CD8-positive, alpha-beta memory T cell (primary cell): ENCODE results near the gene CREB5. TPM values are rescaled to one million over a fixed set of nuclear protein-coding genes. Genes with fewer than 3 reads are reported as not detected.

Experiments
- CTCF ChIA-PET: fragments of 350-600 bp; sonication (Branson Sonifier 250); formaldehyde crosslinking; loops from one replicate; lab custom pipeline; 2021; ENCODE audit warnings: antibody characterized with exemption; lab: Charles Lee
- POLR2A ChIA-PET: fragments of 350-600 bp; sonication (Branson Sonifier 250); formaldehyde crosslinking; loops from one replicate; lab custom pipeline; 2021; ENCODE audit warnings: antibody characterized with exemption; lab: Charles Lee
- DNase-seq, 5 donors: peaks; one replicate each; pipeline versions ENCODE4 v3.0.0 to v3.0.0-alpha.2; 2020 to 2022; ENCODE audit warnings: mixed read lengths in 1 of 5
- H3K27ac ChIP-seq: one replicate; pipeline ENCODE4 v1.7.0; 2013; ENCODE audit warnings: low read depth, mild to moderate bottlenecking, low read length, moderate library complexity
- H3K27me3 ChIP-seq: 2 replicates; pipeline ENCODE4 v1.7.0; 2013; ENCODE audit warnings: low read length, mild to moderate bottlenecking; ENCODE audit not compliant: insufficient read depth, poor library complexity, severe bottlenecking
- H3K36me3 ChIP-seq: 2 replicates; pipeline ENCODE4 v1.7.0; 2013; ENCODE audit warnings: mild to moderate bottlenecking, low read length, moderate library complexity; ENCODE audit not compliant: insufficient read depth
- H3K4me1 ChIP-seq: 2 replicates; pipeline ENCODE4 v1.7.0; 2013; ENCODE audit warnings: mild to moderate bottlenecking, low read length, moderate library complexity; ENCODE audit not compliant: insufficient read depth
- H3K4me3 ChIP-seq: 2 replicates; pipeline ENCODE4 v1.7.0; 2013; ENCODE audit warnings: mild to moderate bottlenecking, low read length
- H3K9me3 ChIP-seq: 2 replicates; pipeline ENCODE4 v1.7.0; 2013; ENCODE audit warnings: mild to moderate bottlenecking, low read length
- H3K27ac Mint-ChIP-seq, 8 donors: one replicate each; pipeline ENCODE4 v1.8.0; 2020 to 2021; ENCODE audit warnings: mixed read lengths in 8 of 8, mild to moderate bottlenecking in 6 of 8, inconsistent platforms in 3 of 8, moderate library complexity in 3 of 8
- H3K27me3 Mint-ChIP-seq, 2 donors: one replicate each; pipeline ENCODE4 v1.8.0; 2020 to 2021; ENCODE audit warnings: mixed read lengths in 2 of 2, mild to moderate bottlenecking in 1 of 2, moderate library complexity in 1 of 2
- H3K36me3 Mint-ChIP-seq, 3 donors: one replicate each; pipeline ENCODE4 v1.8.0; 2020 to 2021; ENCODE audit warnings: mixed read lengths in 3 of 3, inconsistent platforms in 1 of 3, mild to moderate bottlenecking in 1 of 3
- H3K4me1 Mint-ChIP-seq, 3 donors: one replicate each; pipeline ENCODE4 v1.8.0; 2020 to 2021; ENCODE audit warnings: mixed read lengths in 3 of 3, inconsistent platforms in 1 of 3, mild to moderate bottlenecking in 1 of 3
- H3K4me3 Mint-ChIP-seq, 7 donors: one replicate each; pipeline ENCODE4 v1.8.0; 2020 to 2021; ENCODE audit warnings: mixed read lengths in 7 of 7, mild to moderate bottlenecking in 6 of 7, moderate library complexity in 4 of 7, inconsistent platforms in 2 of 7
- H3K9me3 Mint-ChIP-seq, 5 donors: one replicate each; pipeline ENCODE4 v1.8.0; 2020 to 2022; ENCODE audit warnings: mixed read lengths in 5 of 5, mild to moderate bottlenecking in 3 of 5, moderate library complexity in 2 of 5, inconsistent platforms in 1 of 5
- polyA plus RNA-seq: library from polyadenylated mRNA; unstranded; fragments of 300-500 nt; fragmentation: Illumina TruSeq; gene quantifications from one replicate; pipeline ENCODE4 v1.2.3, GENCODE V29; 2021
- total RNA-seq, 2 experiments: library from RNA; stranded (reverse); gene quantifications; one replicate each; pipeline ENCODE4 v1.2.3, GENCODE V29; 2021

Gene CREB5
- total and polyA plus RNA-seq, 3 experiments from 2014 or later: not detected

DNA sequence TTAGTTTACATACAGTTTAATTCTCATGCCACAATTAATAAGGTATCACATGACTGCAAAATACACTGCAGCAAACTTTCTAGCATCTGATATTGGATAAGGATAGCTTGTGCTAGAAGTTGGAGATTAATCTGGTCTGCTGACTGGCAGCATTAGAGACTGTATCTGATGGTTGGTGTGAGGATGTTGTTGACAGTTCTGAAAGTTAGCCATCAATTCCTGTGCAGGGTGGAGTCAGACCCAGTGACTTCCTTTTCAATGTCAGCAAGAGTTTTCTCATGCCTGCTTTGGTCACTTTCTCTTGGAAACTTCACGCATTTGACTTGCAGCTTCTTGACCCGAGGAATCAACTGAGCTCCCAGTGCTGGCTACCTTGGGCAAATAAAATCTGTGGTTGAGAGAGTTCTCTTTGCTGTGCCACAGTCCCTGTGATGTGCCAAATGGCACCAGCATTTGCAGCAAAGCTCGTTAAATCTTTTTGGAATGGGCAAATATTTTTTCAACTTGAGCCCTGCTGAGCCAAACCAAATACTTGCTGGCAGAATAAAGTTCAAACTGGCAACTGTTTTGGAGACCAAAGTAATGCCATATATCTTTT, 312.8 kb downstream of the CREB5 start:
- no peaks in the 10 kb centered on the region for H3K4me1 Mint-ChIP-seq
- no peak overlapping the region for H3K27ac Mint-ChIP-seq
- no peaks in the 10 kb centered on the region for H3K4me1 ChIP-seq
- CTCF ChIA-PET: no interaction called here
- H3K27ac ChIP-seq: no peak overlapping the region
- peaks cover 3 to 4% of the 10 kb centered on the region in 2 donors for H3K27me3 Mint-ChIP-seq
- no peak overlapping the region for H3K4me3 Mint-ChIP-seq
- H3K27me3 ChIP-seq: no peaks in the 10 kb centered on the region
- POLR2A ChIA-PET: no interaction called here
- H3K4me3 ChIP-seq: no peak overlapping the region
- no peaks in the 10 kb centered on the region for H3K9me3 ChIP-seq
- DNase-seq: no peak
- H3K9me3 Mint-ChIP-seq: no peaks in the 10 kb centered on the region
- H3K36me3 Mint-ChIP-seq: no peaks in the 10 kb centered on the region
- no peaks in the 10 kb centered on the region for H3K36me3 ChIP-seq

DNA sequence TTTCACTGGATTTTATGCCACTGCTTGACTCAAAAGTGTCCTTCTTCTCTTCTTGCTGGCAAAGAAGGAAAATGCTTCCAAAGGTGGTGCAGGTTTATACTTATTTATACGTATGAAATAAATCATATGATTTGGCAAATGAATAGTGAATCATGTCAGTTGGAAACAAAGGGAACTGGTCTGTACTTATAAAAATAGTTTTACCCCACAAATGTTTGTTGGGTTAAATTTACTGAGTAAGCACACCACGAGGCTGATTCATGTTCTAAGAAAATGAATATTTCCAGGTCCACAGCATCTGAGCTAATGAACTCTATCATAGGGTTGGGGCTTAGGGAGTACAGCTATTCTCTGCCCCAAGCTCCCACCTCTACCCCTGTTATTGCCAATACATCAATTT, 313.6 kb downstream of the CREB5 start:
- Mint-ChIP-seq H3K4me1 (no peaks in the 10 kb centered on the region), H3K27me3 (peaks cover 4 to 5% of the 10 kb centered on the region in 2 donors), H3K9me3 (no peaks in the 10 kb centered on the region), H3K27ac (no peak overlapping the region), H3K36me3 (no peaks in the 10 kb centered on the region), H3K4me3 (no peak overlapping the region)
- H3K4me1 ChIP-seq: no peaks in the 10 kb centered on the region
- H3K36me3 ChIP-seq: no peaks in the 10 kb centered on the region
- CTCF ChIA-PET: no interaction called here
- no peak overlapping the region for H3K4me3 ChIP-seq
- no peak for DNase-seq
- no peaks in the 10 kb centered on the region for H3K27me3 ChIP-seq
- POLR2A ChIA-PET: no interaction called here
- no peak overlapping the region for H3K27ac ChIP-seq
- no peaks in the 10 kb centered on the region for H3K9me3 ChIP-seq

DNA sequence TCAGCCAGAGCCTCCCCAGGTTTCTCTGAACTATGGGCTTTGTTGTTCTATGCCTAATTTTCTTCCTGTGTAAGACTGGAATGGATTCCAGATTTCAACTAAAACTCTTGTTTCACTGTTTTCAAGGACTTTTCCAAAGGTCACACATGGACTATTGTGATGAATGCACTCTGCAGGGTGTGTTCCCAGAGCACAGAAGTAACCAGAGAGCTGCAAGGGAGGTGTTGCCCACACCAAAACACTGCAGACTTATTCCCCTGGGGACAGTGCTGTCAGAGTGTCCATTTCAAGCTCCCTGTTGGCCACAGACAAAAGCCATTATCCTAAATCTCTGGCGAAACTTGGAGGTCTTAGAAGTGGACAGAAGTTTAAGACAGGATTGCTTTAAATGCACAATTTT, 314.2 kb downstream of the CREB5 start:
- no peaks in the 10 kb centered on the region for H3K36me3 ChIP-seq

DNA sequence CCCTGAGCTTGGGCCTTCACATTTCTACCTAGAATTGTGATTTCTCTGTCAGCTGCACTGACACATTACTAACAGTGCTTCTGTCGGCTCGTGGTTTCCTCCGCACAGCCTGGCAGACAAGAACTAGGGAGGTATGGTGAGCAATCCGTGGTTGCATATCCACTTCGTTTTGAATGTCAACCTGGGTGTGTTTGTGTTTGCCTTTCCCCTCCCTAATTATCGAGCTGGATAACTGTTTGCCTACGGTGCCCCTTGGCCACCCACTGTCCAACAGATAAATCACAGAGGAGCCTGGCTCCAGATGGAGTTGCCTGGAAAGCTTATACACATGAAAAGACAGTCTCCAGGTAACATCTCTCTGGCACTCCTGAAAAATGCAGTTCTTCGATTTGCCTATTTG, 317.0 kb downstream of the CREB5 start:
- Mint-ChIP-seq H3K27ac (no peak overlapping the region), H3K9me3 (no peaks in the 10 kb centered on the region), H3K27me3 (peaks cover 4 to 5% of the 10 kb centered on the region in 2 donors), H3K36me3 (no peaks in the 10 kb centered on the region), H3K4me1 (no peaks in the 10 kb centered on the region), H3K4me3 (no peak overlapping the region)
- Histone ChIP-seq H3K27me3 (no peaks in the 10 kb centered on the region), H3K4me3 (no peak overlapping the region), H3K9me3 (no peaks in the 10 kb centered on the region), H3K4me1 (no peaks in the 10 kb centered on the region), H3K27ac (no peak overlapping the region), H3K36me3 (no peaks in the 10 kb centered on the region)
- DNase-seq: no peak
- ChIA-PET CTCF (interaction anchor here (1.7 kb wide), 1 partner anchor 9 kb away, joined by 4 read pairs; no protein-coding TSS in a partner anchor), POLR2A (no interaction called here)

More for the DNA sequence above, 314.2 kb downstream of the CREB5 start:
- no peaks in the 10 kb centered on the region for H3K9me3 Mint-ChIP-seq
- H3K4me3 Mint-ChIP-seq: no peak overlapping the region
- Histone ChIP-seq H3K4me1 (no peaks in the 10 kb centered on the region), H3K9me3 (no peaks in the 10 kb centered on the region), H3K27me3 (no peaks in the 10 kb centered on the region), H3K27ac (no peak overlapping the region), H3K4me3 (no peak overlapping the region)
- peaks cover 4 to 5% of the 10 kb centered on the region in 2 donors for H3K27me3 Mint-ChIP-seq
- H3K36me3 Mint-ChIP-seq: no peaks in the 10 kb centered on the region
- ChIA-PET POLR2A (no interaction called here), CTCF (no interaction called here)
- H3K4me1 Mint-ChIP-seq: no peaks in the 10 kb centered on the region
- no peak overlapping the region for H3K27ac Mint-ChIP-seq
- no peak for DNase-seq

DNA sequence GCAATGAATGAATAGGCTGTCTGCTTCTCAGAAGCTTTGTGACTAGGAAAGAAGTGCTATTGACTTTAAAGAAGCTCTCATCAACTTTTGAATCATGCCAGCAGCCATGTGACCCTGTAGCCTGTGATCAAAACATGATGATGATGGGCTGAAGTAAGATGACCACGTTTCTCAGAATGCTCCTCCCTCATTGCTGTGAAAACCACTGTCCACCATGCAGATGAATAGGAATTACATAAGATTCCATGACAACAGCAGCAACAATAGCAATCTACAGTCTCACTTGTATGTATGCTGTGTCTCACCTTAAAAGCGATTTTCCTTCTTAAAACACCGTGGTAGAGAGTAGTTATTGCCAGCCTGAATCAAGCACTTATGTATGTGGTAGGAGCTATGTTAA, 317.4 kb downstream of the CREB5 start:
- Histone ChIP-seq H3K4me1 (no peaks in the 10 kb centered on the region), H3K27me3 (no peaks in the 10 kb centered on the region), H3K27ac (no peak overlapping the region), H3K9me3 (no peaks in the 10 kb centered on the region), H3K4me3 (no peak overlapping the region), H3K36me3 (no peaks in the 10 kb centered on the region)
- Mint-ChIP-seq H3K4me3 (no peak overlapping the region), H3K27ac (no peak overlapping the region), H3K4me1 (no peaks in the 10 kb centered on the region), H3K9me3 (no peaks in the 10 kb centered on the region), H3K36me3 (no peaks in the 10 kb centered on the region), H3K27me3 (peaks cover 4 to 5% of the 10 kb centered on the region in 2 donors)
- POLR2A ChIA-PET: no interaction called here
- no peak for DNase-seq
- CTCF ChIA-PET: interaction anchor here (1.7 kb wide), 1 partner anchor 9 kb away, joined by 4 read pairs; no protein-coding TSS in a partner anchor

DNA sequence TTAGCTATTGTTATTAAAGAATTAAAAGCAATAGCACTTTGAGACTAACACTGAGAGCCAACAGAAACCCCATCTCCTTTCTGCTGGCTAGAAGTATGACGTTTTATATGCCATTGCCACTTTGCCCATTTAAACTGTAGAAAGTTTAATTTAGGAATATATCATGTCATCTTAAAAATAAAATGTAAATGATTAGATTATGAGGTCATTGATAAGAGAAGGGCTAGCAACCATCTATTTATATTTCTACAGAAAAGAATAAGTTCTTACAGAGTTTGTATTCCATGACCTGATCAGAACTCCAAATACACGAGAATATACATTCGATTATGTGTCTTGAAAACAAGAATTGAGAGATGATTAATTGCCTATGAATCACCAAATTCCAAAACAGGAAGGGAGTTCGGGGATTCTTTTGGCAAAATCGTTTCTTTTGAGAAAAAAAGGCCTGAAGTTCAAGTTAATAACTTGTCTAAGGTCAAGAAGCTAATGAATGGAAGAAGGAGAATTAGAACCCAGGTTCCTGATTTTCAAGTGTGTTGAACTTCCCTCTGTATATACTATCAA, 318.9 kb downstream of the CREB5 start:
- Mint-ChIP-seq H3K27me3 (peaks cover 4 to 5% of the 10 kb centered on the region in 2 donors), H3K27ac (no peak overlapping the region), H3K36me3 (no peaks in the 10 kb centered on the region), H3K4me3 (no peak overlapping the region), H3K9me3 (no peaks in the 10 kb centered on the region), H3K4me1 (no peaks in the 10 kb centered on the region)
- ChIA-PET POLR2A (no interaction called here), CTCF (no interaction called here)
- Histone ChIP-seq H3K4me3 (no peak overlapping the region), H3K27ac (no peak overlapping the region), H3K36me3 (no peaks in the 10 kb centered on the region), H3K27me3 (no peaks in the 10 kb centered on the region), H3K4me1 (no peaks in the 10 kb centered on the region), H3K9me3 (no peaks in the 10 kb centered on the region)
- no peak for DNase-seq

DNA sequence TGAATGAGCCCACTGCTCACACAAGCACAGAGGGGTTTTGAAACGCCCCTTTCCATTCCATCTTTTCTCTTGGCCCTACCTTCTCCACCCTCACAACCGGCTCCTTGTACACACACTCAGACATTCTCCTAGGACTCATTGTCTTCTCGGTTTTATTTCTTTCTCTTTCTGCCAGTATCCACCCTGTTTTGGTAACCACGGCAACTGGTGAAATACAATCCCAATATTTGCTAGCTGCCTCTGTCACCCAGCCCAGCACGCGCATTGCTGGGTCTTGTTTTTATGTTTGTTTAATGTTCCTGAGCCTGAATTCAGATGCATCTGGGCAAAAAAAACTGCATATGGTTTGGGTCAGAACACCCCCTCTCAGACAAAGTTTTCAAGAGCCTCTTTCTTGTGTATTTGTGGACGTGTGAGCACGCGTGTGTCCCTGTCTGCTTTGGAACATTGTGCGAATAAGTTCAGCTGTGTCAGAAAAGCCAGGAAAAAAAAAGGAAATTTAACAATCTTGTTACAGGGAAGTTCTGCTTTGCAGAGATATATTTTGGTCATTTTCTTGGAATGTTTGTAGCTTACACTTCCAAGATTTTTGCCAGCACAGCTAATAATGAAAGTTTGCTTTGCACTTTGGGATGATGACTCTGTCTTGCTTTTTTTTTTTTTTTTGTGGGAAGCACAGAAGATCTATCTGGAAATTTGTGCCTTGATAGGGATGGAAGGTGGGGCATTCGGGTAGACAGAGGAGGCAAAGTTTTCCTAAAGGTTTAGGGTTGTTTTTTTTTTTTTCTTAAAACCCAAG, 320.0 kb downstream of the CREB5 start:
- no peak overlapping the region for H3K4me3 Mint-ChIP-seq
- no peaks in the 10 kb centered on the region for H3K9me3 Mint-ChIP-seq
- POLR2A ChIA-PET: no interaction called here
- H3K27me3 Mint-ChIP-seq: peaks cover 2% of the 10 kb centered on the region in 2 donors
- Histone ChIP-seq H3K27me3 (no peaks in the 10 kb centered on the region), H3K9me3 (no peaks in the 10 kb centered on the region), H3K36me3 (no peaks in the 10 kb centered on the region), H3K4me3 (no peak overlapping the region), H3K4me1 (no peaks in the 10 kb centered on the region), H3K27ac (no peak overlapping the region)
- DNase-seq: no peak
- no peak overlapping the region for H3K27ac Mint-ChIP-seq
- no peaks in the 10 kb centered on the region for H3K4me1 Mint-ChIP-seq
- CTCF ChIA-PET: no interaction called here
- H3K36me3 Mint-ChIP-seq: no peaks in the 10 kb centered on the region

DNA sequence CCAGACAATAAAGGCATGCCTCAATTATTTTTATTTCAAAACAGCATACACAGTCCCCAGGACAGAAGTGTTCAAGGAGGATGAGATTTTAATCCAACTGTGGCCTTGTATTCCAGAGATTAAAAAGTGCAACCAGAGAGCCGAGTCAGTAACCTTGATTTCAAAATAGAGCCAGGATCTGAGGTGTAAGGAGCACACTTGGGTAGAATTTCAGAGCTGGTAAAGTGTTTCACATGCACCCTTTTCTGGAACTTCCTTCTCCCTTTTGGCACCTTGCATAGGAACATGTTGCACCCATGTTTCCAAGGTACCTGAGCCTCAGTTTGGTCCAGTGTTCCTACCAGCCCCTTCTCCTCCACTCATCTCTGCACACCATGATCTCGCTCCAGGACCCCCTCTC, 320.7 kb downstream of the CREB5 start:
- no peaks in the 10 kb centered on the region for H3K36me3 Mint-ChIP-seq
- Histone ChIP-seq H3K36me3 (no peaks in the 10 kb centered on the region), H3K27ac (no peak overlapping the region), H3K4me3 (no peak overlapping the region), H3K27me3 (no peaks in the 10 kb centered on the region), H3K9me3 (no peaks in the 10 kb centered on the region), H3K4me1 (no peaks in the 10 kb centered on the region)
- H3K4me3 Mint-ChIP-seq: no peak overlapping the region
- H3K9me3 Mint-ChIP-seq: no peaks in the 10 kb centered on the region
- CTCF ChIA-PET: no interaction called here
- POLR2A ChIA-PET: no interaction called here
- H3K27ac Mint-ChIP-seq: no peak overlapping the region
- no peak for DNase-seq
- H3K27me3 Mint-ChIP-seq: peaks cover 0 to 2% of the 10 kb centered on the region in 2 donors
- no peaks in the 10 kb centered on the region for H3K4me1 Mint-ChIP-seq
